Measurements from ENCODE around the gene ATAT1.

Gene ATAT1

DNA sequence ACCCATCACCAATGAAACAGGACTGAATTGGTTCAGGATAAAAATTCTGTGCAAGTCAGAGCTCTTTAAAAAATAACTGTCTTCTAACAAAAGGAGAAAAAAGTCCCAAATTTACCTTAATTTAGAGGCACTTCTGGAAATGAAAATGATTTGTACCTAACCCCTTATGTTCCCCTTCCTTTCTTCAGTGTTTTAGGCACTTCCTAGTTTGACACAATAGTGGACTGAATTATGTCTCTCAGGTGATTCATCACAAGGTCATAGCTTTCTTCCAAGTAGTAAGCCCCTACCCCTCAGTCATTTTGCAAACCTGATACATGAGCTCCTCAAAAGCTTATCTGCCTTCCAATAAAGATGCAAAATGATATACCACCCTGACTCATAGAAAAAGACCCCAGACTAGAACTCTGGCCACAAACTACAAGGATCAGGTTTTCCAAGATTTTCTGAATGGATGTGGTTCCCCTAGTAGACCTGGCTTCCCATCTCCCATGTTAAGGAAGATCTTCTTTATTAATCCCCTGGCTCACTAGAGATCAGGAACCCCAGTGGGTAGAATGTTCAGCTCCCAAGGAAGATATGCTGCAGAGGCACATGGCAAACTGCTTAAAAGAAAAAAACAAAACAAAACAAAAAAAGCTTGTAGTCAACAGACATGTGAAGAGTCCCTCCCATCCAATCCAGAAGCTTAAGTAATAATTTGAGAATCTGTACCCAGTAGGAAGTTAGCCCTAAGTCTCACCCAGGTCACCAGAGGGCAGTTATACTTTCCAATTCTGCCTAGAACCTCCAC is 13.2 kb upstream of the ATAT1 start:
- DNase-seq = peak; percentile 50

DNA sequence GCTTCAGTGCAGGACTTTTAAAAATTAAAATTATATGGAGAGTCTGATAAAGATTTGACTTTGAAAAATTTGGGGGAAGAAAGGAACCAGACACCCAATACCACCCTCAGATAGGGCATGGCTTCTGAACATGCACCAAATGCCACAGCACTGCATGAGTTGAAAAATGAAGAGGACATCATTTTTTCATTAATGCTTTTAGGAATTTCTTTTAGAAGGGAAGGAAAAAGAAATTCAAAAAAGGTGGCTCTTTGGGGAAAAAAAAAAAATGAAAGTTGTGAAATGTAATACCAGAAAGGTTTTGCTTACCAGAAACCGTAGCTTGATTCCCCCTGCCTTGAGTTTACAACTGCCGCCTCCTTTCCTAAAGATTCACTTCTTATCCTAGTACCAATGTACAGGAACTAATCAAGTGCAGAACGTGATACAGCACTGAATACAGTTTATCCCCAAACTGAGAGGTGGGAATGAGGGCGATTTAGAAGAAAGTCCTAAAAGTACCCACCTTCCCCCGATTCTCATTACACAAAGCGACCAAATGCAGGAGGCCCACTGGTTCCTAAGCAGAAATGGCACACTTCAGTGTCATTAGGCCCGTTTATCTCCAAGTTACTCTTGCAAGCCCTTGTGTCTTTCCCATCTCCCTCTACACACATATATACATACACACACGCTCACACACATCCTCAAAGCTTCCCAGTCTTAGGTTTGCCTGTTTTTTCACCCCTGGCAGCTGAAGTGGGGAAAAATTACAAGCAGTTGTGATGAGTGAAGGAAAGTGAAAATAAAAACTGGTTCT is 12.4 kb upstream of the ATAT1 start:
- DNase-seq = peak; percentile 32

DNA sequence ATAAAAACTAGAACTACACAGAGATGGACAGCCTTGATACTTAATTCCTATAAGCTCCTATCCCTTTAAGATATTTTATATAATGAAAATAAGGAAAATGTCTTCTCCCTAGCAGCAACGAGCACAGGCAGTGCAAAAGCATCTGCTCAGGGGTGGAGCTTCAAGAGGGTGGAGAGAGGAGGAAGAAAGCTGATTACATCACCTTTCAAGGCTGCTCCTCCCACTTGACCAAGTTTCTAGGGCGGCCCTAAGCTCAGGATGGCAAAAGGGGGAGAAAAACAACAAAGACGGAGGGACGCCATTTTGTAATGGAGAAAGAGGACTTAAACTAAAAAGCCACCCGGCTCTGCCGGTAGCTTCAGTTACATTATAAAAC is 11.8 kb upstream of the ATAT1 start:
- DNase-seq = peak; percentile 93

DNA sequence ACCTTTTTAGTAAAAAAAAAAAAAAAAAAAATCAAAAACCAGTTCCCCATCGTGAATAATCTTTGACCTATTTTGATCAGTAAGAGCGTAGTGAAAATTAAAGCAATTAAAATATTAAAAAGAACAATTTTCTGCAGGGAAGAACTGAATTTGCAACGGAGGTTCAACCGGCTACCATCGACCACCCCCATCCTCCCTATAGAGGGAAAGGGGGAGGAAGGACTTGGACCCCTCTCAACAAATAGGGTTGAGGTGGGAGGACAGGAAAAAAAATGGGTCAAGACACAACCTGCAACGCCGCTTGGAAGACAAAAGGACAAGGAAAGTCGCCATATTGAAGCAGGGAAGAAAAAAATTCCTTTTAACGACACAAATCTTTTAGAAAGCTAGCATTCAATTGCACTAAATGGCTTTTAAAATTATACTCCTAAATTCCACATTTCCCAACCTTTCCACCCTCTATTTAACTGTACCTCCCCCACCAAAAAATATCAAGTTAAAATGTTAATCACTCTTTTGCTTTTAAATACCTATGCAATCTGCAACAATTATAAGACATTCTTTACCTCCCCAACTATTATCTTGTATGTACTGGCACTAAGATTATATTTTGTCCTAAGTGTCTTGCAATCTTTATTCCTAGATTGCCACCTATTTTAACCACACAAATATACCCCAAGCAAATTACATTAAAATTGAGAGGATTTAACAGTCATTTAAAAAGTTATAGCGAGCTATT is 11.3 kb upstream of the ATAT1 start:
- DNase-seq = peak; percentile 73

DNA sequence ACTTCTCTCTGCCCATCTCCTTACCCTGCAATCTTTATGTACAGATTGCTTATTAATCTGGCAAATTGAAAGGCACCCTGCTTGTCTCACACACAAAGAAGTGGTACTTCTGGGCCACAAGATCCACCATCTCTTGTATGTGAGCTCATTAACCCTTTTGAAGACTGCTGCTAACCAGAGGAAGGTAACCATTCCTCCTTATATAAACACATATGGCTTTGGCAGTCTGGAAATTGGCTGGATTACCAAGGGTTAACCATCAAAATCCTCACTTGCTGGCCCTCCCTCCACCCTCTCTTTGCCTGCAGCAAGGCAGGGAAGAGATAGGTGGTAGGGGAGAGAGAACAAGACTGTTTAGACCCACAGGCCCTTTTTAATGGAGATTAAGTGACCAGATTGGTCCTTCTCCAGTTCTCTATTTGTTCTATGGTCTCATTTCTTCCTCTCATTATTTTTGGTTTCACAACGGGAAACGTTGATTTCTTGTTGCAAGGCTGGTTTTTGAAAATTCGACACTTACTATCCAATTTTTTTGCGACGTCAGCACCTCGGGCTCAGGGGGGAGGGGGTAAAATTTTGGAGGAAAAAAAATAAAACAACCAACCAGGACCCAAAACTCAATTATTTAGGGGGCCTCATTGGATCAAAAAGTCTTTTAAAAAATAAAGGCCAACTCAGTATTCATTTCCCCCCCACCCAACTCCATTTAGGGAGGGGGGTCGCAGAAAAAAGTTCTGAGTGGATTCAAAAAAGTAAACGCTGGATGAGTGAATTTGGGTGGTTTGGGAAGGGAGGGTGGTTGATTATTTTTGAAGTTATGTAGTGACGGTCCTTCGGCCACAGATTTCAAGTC is 10.5 kb upstream of the ATAT1 start:
- no peak for DNase-seq

DNA sequence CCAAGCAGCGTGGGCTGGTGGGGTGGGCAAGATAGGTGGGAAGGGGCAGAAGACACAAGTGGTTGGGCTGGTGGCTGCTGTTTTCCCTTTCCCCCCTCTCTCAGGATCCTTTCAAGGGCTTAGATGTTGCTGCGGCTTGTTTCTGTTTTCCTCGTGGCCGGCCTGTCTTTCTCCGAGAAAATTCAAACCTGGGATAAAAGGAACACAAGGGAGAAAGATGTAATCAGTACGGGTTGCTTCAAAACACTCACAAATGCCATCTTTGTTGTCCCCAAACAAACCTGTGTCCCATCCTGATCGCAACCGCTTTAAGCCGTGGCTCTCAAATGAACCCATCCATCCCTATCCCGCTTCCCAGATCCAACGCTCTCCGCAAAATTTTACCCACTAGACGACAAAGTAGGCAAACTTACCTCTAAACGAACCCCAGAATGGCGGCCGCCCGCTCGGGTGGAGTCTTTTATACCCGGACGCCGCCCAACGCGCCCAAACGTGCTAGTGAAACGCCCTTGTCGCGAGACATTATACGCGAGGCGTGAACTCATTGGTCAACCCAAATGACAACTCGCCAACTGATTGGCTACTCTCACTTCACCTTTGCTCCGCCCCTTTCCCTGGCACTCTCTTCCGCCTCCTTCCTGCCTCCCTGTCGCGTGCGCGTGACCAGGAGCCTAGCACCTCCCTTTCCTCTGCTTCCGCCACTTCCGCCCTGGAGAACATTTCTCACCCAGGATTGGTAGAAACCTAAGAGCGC is 9.7 kb upstream of the ATAT1 start, which contains the start of gene PPP1R10:
Gene PPP1R10, minus strand, starts transcription at position 433 of the 754 bp plus-strand sequence. CDS start 7,299 bp downstream, outside the sequence.
- DNase-seq = peak; percentile 100

DNA sequence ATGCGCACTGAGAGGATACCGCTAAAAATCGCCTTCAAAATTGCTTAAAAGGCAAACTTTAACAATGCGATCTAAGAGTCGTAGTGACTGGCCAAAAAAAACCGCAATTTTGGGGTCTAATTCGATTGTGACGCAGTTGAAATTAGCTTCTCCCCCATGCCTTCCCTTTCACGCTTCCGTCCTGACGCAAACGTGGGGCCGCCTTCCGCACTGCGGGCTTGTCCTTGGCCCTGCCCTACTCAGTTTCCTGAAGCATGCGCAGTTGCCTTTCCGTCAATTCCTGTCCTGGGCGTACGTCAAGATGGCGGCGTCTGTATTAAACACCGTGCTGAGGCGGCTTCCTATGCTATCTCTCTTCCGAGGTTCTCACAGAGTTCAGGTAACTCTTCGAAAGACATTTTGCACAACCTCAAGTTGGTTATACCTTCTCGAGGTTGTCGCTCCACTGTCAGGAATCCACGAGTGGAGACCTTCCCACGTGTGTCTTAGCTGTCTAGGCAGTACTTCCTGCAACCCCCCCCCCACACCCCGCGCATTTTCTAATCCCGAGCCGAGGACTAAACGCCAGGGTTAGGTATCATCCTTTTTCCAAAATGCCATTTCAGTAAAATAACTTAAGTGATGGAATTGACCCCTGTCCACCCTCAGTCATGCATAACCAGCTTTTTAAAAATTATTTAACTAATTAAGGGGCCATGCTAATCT is 9.0 kb upstream of the ATAT1 start, which contains the start of gene MRPS18B:
Gene MRPS18B, plus strand, starts transcription at position 276 of the 705 bp plus-strand sequence. Its CDS starts 26 bp downstream, at position 302.
- peak; percentile 97 for DNase-seq

DNA sequence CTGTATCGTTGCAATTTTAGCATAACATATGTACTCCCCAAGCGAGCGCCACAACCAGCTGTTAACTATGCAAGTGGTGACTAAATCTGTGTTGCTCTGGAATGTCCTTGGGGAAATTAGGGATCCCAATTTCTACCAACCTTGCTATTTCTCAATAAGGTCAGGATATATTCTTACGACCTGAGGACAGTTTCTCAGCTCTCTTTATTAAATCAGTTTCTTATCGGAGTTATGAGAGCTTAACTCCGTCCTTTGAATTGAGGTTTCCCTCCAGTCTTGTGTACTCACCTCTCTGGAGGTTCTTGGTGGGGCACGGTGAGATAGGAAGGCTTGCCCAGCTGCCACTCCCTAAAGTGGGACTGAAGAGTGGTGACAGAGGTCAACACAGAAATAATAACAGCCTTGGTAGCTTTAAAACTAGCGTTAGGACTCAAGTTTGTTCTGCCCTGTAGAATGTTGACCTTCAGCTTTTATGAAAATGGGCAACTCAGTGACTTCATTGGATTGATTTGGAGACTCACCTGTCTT is 8.3 kb upstream of the ATAT1 start:
- peak; percentile 37 for DNase-seq

DNA sequence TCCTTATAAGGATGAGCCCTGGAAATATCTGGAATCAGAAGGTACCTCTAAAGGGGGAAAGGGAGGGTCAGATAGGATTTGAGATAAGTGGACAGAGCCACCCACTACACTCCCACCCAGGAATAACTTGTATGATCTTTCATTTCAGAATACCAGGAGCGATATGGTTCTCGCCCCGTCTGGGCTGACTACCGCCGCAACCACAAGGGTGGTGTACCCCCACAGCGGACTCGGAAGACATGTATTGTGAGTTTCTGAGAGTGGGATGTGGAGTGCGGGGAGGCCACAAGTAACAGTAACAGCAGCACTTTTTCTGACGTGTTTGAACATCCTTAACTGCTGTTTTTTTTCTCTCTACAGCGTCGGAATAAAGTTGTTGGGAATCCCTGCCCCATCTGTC is 7.1 kb upstream of the ATAT1 start:
- DNase-seq = no peak

DNA sequence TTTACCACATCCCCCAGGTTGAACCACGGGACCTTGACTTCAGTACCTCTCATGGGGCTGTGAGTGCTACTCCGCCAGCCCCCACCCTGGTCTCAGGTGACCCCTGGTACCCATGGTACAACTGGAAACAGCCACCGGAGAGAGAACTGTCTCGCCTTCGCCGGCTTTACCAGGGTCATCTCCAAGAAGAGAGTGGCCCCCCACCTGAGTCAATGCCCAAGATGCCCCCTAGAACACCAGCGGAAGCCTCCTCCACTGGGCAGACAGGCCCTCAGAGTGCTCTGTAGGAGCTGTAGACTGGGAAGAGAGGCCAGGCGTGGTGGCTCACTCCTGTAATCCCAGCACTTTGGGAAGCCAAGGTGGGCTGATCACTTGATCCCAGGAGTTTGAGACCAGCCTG is 1.2 kb upstream of the ATAT1 start:
- DNase-seq = no peak

DNA sequence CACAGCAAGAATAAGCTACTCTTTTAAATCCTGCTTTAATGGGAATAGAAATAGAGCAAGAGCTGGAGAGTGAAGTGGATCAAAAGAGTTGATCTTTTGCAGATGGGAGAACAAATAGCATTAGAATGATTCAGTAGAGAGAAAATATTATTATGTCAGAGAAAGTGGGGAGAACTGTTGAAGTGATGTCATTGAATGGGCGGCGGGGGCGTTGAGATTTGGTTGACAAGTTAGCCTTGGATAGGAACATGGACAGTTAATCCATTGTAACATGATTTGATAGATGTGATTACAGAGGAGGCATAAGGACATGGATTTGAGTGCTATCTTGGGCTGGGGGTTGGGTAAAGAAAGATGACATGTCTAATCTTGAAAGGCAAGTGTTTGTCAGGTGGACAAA is 9.2 kb downstream of the ATAT1 start:
- DNase-seq = no peak

DNA sequence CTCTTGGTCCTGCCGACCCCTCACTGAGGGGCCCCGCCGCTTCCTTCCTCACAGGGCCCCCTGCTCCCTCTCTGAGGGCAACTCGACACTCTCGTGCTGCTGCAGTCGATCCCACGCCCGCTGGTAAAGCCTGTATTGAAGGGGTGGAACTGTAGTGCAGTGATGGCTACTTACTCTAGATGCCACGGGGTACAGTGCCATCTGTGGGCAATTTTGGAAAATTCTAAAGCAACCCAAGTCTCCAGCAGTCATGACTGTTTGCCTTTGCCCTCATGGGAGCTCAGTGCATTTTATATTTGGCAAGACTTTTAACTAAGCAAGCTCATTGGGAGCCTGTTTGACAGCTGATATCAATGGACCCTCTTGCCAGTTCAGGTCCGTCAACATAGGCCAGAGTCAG is 13.8 kb downstream of the ATAT1 start:
- no peak for DNase-seq

DNA sequence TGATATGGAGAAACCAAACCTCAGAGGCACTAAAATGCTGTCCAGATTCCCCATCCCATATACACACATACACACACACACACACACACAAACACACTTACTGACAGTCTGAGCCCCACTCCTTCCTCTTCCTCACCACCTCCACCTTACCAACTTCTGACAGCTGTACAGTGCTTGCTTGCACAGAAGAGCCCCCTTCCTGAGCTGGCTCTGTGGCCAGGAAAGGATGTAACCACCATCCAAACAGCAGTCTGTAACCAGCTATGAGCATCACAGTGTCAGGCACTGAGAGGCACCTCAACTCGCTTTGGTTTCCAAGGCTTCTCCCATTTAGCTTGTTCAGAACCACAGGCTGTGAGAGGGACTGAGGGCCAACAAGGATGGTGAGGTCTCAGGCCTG is 14.4 kb downstream of the ATAT1 start:
- no peak for DNase-seq

DNA sequence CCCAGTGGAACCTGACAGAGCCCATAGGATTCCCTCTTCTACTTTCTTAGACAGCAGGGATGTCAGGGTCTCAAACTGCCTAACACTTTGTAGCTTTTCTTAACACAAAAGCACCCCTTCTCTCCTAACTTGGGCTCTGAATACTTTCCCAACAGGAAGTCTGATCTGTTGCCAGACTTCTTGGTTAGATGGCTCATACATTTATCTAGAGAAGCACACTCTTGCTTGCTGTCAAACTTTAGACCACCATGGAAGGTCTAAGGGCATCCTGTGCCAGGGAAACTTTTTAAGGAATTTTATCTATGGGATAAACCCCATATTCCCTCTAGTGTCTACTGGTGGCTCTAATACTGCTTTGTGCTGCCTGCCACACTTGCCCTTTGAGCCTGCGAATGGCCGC is 17.0 kb downstream of the ATAT1 start:
- DNase-seq = no peak

DNA sequence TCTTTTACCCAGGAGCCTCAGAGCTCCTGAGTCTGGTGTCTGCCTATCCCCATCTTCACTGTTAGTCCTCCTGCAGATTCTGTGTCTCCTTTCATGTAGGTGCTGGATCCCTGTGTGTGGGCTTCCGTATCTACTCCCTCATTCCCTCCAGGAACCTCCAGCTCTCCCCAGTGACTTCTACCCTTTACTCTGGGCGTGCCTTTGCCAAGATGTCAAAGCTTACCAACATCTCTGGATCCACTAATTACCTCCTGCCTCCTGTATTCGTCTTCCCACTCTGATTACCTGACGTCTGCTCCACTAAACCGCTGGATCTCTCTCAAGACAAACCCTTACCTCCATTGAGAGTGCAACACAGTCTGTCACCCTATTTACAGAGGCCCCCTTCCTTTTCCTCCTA is 18.1 kb downstream of the ATAT1 start:
- DNase-seq = no peak

DNA sequence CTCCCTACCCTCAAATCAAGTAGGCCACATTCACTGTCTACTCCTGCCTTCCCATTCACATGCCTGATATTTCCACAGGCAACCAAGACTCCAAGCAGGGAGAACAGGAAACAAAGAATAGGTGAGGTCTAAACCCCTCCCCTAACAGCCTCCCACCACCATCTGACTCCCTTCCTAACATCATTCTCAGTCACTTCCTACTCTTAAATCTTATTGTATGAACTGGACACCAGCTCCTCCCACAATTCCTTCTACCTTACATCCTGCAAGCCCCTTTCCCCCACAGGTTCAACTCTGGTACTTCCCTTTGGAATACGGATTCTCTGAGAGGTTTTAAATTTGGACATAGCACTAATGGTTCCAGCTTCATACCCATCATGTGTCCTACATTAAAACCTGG is 19.3 kb downstream of the ATAT1 start:
- no peak for DNase-seq

DNA sequence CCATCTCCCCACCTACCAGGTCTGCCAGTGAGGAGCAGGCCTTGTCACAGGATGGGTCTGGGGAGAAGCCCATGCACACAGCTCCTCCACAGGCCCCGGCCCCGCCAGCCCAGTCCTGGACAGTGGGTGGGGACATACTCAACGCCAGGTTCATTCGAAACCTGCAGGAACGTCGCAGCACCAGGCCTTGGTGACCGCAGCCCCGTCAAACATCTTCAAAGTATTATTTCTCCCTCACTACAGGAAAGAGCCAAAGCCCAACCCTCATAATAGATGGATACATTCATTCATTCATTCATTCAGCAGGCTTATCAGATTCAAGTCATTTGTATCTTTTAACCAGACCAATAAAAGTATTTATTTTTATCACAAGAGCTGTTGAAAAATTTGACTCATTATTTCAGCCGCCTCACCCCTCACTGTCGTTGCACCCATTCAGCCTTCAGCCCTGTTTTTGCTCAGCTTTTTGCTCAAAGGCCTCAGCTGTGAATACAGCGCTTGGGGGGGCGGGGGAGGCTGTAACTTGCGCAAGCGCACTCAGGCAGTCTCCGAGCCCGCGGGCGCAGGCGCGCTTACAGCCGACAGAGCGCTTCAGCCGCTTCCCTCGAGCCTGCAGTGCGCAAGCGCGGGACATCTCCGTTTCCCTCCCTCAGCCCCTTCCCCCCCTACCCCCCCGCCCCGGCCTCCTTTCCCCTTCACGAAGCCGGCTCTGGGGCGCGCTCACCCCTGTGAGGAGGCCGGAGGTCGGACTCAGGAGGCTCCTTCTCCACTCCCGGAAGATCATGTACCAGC is 20.0 kb downstream of the ATAT1 start, which contains the start of gene C6orf136:
Gene C6orf136, plus strand, starts transcription at position 684 of the 792 bp plus-strand sequence. Its CDS starts 99 bp downstream, at position 783.
- peak; percentile 87 for DNase-seq

DNA sequence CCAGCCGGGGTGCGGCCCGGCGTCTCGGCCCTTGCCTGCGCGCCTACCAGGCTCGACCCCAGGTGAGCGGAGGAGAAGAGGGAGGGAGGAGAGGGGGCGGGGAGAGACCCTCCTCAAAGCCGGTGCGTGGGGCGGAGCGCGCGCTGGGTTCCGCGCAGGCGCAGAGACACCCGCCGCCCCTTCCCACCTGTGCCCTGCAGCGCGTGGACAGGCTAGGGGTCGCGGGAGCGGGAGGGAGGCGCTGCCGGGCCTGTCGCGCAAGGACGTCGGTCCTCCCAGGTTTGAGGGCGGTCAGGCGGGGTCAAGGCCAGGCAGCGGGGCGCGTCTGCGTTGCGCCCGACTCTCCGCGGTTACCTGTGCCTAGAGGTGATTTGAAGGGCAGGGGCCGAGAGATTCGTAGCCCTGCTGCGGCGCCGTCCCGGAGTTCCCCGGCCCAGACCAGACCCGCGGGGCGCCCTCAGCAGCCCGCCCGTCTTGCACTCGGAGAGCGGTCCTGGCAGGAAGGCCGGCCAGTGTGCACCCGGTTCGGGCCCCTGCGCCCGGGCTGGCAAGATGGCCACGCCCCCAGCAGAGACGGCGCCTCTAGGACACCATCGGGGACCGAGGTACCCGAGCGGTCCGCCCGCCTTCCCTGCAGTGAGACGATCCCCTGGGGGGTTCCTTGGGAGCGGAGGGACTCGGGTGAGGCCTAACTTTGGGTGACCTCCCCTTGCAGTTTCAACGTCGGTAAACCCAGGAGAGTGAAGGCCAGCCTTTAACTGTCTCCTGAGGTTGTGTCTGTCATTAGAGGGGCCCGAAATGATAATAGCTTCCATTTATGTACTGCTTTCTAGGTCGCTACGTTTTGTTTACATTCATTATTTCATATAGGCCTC is 20.8 kb downstream of the ATAT1 start:
- peak; percentile 49 for DNase-seq

DNA sequence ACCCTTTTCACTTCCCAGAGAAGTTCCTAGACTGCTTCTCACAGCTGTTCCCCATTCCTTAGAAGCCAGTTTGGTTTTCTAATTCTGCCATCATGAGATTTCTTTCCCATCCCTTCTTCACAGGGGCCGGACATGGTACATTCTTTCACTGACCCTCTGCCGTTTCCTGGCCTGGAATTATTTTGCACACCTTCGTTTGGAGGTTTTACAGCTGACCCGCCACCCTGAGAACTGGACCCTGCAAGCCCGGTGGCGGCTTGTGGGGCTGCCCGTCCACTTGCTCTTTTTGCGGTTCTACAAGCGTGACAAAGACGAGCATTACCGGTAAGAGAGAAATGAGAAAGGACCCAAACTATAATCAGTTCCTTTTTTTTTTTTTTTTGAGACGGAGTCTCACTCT is 24.5 kb downstream of the ATAT1 start:
- DNase-seq = no peak

All from HCEC 1CT (cell line).